HUES6 (cell line): ENCODE data around the gene AIPL1.

Source experiments
- H3K27ac ChIP-seq: 2 replicates; pipeline ENCODE4 v1.7.0; 2013; ENCODE audit warnings: low read depth, mild to moderate bottlenecking, low read length, inconsistent platforms
- H3K27me3 ChIP-seq: 2 replicates; pipeline ENCODE4 v1.6.1; 2013; ENCODE audit warnings: low read length; ENCODE audit not compliant: control insufficient read depth, insufficient read depth
- H3K36me3 ChIP-seq: 2 replicates; pipeline ENCODE4 v1.6.1; 2013; ENCODE audit warnings: low read length; ENCODE audit not compliant: control insufficient read depth, insufficient read depth
- H3K4me1 ChIP-seq: 2 replicates; pipeline ENCODE4 v1.6.1; 2013; ENCODE audit warnings: low read length; ENCODE audit not compliant: control insufficient read depth, insufficient read depth
- H3K4me3 ChIP-seq: 2 replicates; pipeline ENCODE4 v1.5.1; 2013; ENCODE audit warnings: low read depth, low read length
- H3K9ac ChIP-seq: one replicate; pipeline ENCODE4 v1.6.1; 2013; ENCODE audit warnings: mild to moderate bottlenecking, low read length
- H3K9me3 ChIP-seq: 2 replicates; pipeline ENCODE4 v1.6.1; 2013; ENCODE audit warnings: low read depth, low read length; ENCODE audit not compliant: control insufficient read depth, insufficient read depth

Gene AIPL1

GRCh38 chr17:6456321-6456720, 21.4 kb upstream of the AIPL1 start:
- Histone ChIP-seq H3K9me3 (no peaks in the 10 kb centered on the region), H3K9ac (no peak overlapping the region), H3K27ac (no peak overlapping the region), H3K4me3 (no peak overlapping the region), H3K36me3 (peaks cover 3% of the 10 kb centered on the region; the same call in 1 of the 2 replicates), H3K27me3 (peaks cover 16% of the 10 kb centered on the region), H3K4me1 (peaks cover 45% of the 10 kb centered on the region)

GRCh38 chr17:6455321-6455705, 20.4 kb upstream of the AIPL1 start:
- H3K9ac ChIP-seq: peak overlapping the region; percentile 65
- H3K4me1 ChIP-seq: peaks cover 41% of the 10 kb centered on the region
- no peaks in the 10 kb centered on the region for H3K9me3 ChIP-seq
- H3K36me3 ChIP-seq: peaks cover 7% of the 10 kb centered on the region
- no peak overlapping the region for H3K27ac ChIP-seq
- peak overlapping the region; percentile 70 for H3K4me3 ChIP-seq
- peaks cover 16% of the 10 kb centered on the region for H3K27me3 ChIP-seq

- Histone ChIP-seq H3K36me3 (peaks cover 13% of the 10 kb centered on the region), H3K4me1 (peaks cover 41% of the 10 kb centered on the region), H3K27me3 (peaks cover 16% of the 10 kb centered on the region), H3K4me3 (peak overlapping the region; percentile 70), H3K27ac (no peak overlapping the region), H3K9ac (peak overlapping the region; percentile 65), H3K9me3 (no peaks in the 10 kb centered on the region)
These were observed 19.8 kb upstream of the AIPL1 start for GRCh38 chr17:6454495-6455320.

GRCh38 chr17:6453279-6454024, 18.5 kb upstream of the AIPL1 start:
- Histone ChIP-seq H3K4me3 (no peak overlapping the region), H3K4me1 (peaks cover 41% of the 10 kb centered on the region), H3K27me3 (peaks cover 10% of the 10 kb centered on the region), H3K27ac (no peak overlapping the region), H3K9ac (no peak overlapping the region), H3K9me3 (no peaks in the 10 kb centered on the region), H3K36me3 (peaks cover 26% of the 10 kb centered on the region)

GRCh38 chr17:6452471-6453266, 17.7 kb upstream of the AIPL1 start:
- Histone ChIP-seq H3K4me1 (peaks cover 41% of the 10 kb centered on the region), H3K4me3 (no peak overlapping the region), H3K27ac (no peak overlapping the region), H3K27me3 (peaks cover 10% of the 10 kb centered on the region), H3K9ac (no peak overlapping the region), H3K36me3 (peaks cover 32% of the 10 kb centered on the region), H3K9me3 (no peaks in the 10 kb centered on the region)

- H3K9ac ChIP-seq: no peak overlapping the region
- no peak overlapping the region for H3K27ac ChIP-seq
- no peaks in the 10 kb centered on the region for H3K9me3 ChIP-seq
- no peak overlapping the region for H3K4me3 ChIP-seq
- H3K36me3 ChIP-seq: peaks cover 44% of the 10 kb centered on the region
- H3K27me3 ChIP-seq: peaks cover 10% of the 10 kb centered on the region
- peaks cover 31% of the 10 kb centered on the region for H3K4me1 ChIP-seq
These were observed 16.3 kb upstream of the AIPL1 start for GRCh38 chr17:6450926-6451832.

GRCh38 chr17:6449307-6449706, 14.4 kb upstream of the AIPL1 start:
- H3K9me3 ChIP-seq: no peaks in the 10 kb centered on the region
- no peaks in the 10 kb centered on the region; the same call in 1 of the 2 replicates for H3K27me3 ChIP-seq
- no peak overlapping the region for H3K9ac ChIP-seq
- no peak overlapping the region for H3K27ac ChIP-seq
- peaks cover 27% of the 10 kb centered on the region for H3K4me1 ChIP-seq
- H3K36me3 ChIP-seq: peaks cover 56% of the 10 kb centered on the region
- H3K4me3 ChIP-seq: no peak overlapping the region

- Histone ChIP-seq H3K27ac (no peak overlapping the region), H3K36me3 (peaks cover 56% of the 10 kb centered on the region), H3K4me1 (peaks cover 24% of the 10 kb centered on the region), H3K9me3 (no peaks in the 10 kb centered on the region), H3K9ac (no peak overlapping the region), H3K27me3 (no peaks in the 10 kb centered on the region), H3K4me3 (no peak overlapping the region)
These were observed 13.6 kb upstream of the AIPL1 start for GRCh38 chr17:6448473-6448872.

GRCh38 chr17:6446516-6447100, 11.7 kb upstream of the AIPL1 start:
- Histone ChIP-seq H3K9ac (no peak overlapping the region), H3K4me3 (no peak overlapping the region), H3K27me3 (no peaks in the 10 kb centered on the region), H3K4me1 (peaks cover 11% of the 10 kb centered on the region), H3K9me3 (peaks cover 3% of the 10 kb centered on the region; the same call in 1 of the 2 replicates), H3K27ac (no peak overlapping the region), H3K36me3 (peaks cover 53% of the 10 kb centered on the region)
